A549 (cell line): Measurements from ENCODE around the gene NGEF. TPM values are rescaled to one million over a fixed set of nuclear protein-coding genes. Genes with fewer than 3 reads are reported as not detected.

Experiments
- ATAC-seq, 2 experiments: fragments of 200-7000 bp in 1 of 2; fragments of >200 bp in 1 of 2; cut with Nextera tagmentation in 1 of 2; cut with Tn5 transposase in 1 of 2; 3 replicates each; pipeline versions ENCODE4 v1.8.0 to v1.9.1; 2018 to 2020; ENCODE audit warnings: mild to moderate bottlenecking in 1 of 2, moderate library complexity in 1 of 2
- CTCF ChIA-PET: fragments of 300-600 bp; sonication (Branson Sonifier 250); formaldehyde crosslinking; extraction: SDS; loops from one replicate; lab custom pipeline; 2021; ENCODE audit warnings: antibody characterized with exemption, inconsistent platforms; lab: Yijun Ruan, JAX
- POLR2A ChIA-PET: fragments of 350-600 bp; formaldehyde crosslinking; extraction: SDS; loops from one replicate; lab custom pipeline; 2021; ENCODE audit warnings: antibody characterized with exemption, inconsistent platforms; lab: Yijun Ruan, JAX
- DNase-seq, 2 experiments: peaks; one replicate each; pipeline versions ENCODE4 v3.0.0 to v3.0.0-alpha.2; 2011 to 2016; ENCODE audit warnings: low read depth in 1 of 2, low spot score in 1 of 2
- FAIRE-seq: peaks from 2 replicates; lab custom pipeline; 2011; peaks lifted over from hg19 to GRCh38; lab: Jason Lieb, UNC
- H3K27ac ChIP-seq, 2 experiments: fragments of >200 bp; sonication (Bioruptor Twin); formaldehyde crosslinking; 3 replicates each; pipeline ENCODE4 v1.5.1; 2016 to 2017
- H3K4me1 ChIP-seq: fragments of >200 bp; sonication (Bioruptor Twin); formaldehyde crosslinking; 3 replicates; pipeline ENCODE4 v1.6.1; 2016
- H3K4me2 ChIP-seq: fragments of >200 bp; sonication (Bioruptor Twin); formaldehyde crosslinking; 3 replicates; pipeline ENCODE4 v1.6.1; 2016
- H3K4me3 ChIP-seq: fragments of >200 bp; sonication (Bioruptor Twin); formaldehyde crosslinking; 3 replicates; pipeline ENCODE4 v1.5.1; 2016
- H3K9me3 ChIP-seq: fragments of >200 bp; sonication (Bioruptor Twin); formaldehyde crosslinking; 3 replicates; pipeline ENCODE4 v1.6.1; 2016
- CBX2 ChIP-seq: fragments of 200-600 bp; sonication (generic); IDR thresholded peaks from 2 replicates; pipeline ENCODE4 v1.6.1; 2016; ENCODE audit warnings: low read depth, mild to moderate bottlenecking, borderline replicate concordance
- CEBPB ChIP-seq, 2 experiments: fragments of >200 bp in 1 of 2; sonication (Bioruptor Twin) in 1 of 2; formaldehyde crosslinking in 1 of 2; IDR thresholded peaks; 2 replicates each; pipeline ENCODE4 v1.6.1; 2012 to 2016
- CTCF ChIP-seq: fragments of >200 bp; sonication (Bioruptor Twin); formaldehyde crosslinking; IDR thresholded peaks from 3 replicates; pipeline ENCODE4 v1.5.1; 2016
- EHMT2 ChIP-seq: fragments of 200-600 bp; sonication (generic); IDR thresholded peaks from 2 replicates; pipeline ENCODE4 v1.6.1; 2016; ENCODE audit warnings: antibody characterized with exemption, low read depth, mild to moderate bottlenecking, moderate library complexity
- EP300 ChIP-seq, 2 experiments: fragments of >200 bp; sonication (Bioruptor Twin); formaldehyde crosslinking; IDR thresholded peaks; 2 replicates in 1 of 2; 3 replicates in 1 of 2; pipeline ENCODE4 v1.6.1; 2016 to 2017
- ESRRA ChIP-seq: fragments of 150-350 bp; IDR thresholded peaks from 2 replicates; pipeline ENCODE4 v1.6.1; 2014; ENCODE audit warnings: mild to moderate bottlenecking, low read length, borderline replicate concordance
- FOSL2 ChIP-seq, 2 experiments: fragments of 450-650 bp in 1 of 2; fragments of >200 bp in 1 of 2; sonication (Bioruptor Twin) in 1 of 2; formaldehyde crosslinking; IDR thresholded peaks; 2 replicates each; pipeline versions ENCODE4 v1.5.0 to v1.6.1; 2016 to 2020; ENCODE audit warnings: mild to moderate bottlenecking in 1 of 2, moderate library complexity in 1 of 2
- FOXS1 ChIP-seq: fragments of 250-450 bp; sonication (Bioruptor Pico); IDR thresholded peaks from 2 replicates; pipeline ENCODE4 v1.5.0; 2020; ENCODE audit warnings: mild to moderate bottlenecking, moderate library complexity
- GATA3 ChIP-seq: IDR thresholded peaks from 2 replicates; pipeline ENCODE4 v1.6.1; 2012; ENCODE audit warnings: borderline replicate concordance
- HEYL ChIP-seq: fragments of 250-450 bp; sonication (Bioruptor Pico); IDR thresholded peaks from 2 replicates; pipeline ENCODE4 v1.8.0; 2021; ENCODE audit warnings: mild to moderate bottlenecking, moderate library complexity
- MYC ChIP-seq: IDR thresholded peaks from 2 replicates; pipeline ENCODE4 v1.6.1; 2012; ENCODE audit warnings: mild to moderate bottlenecking, inconsistent platforms, low read length, improper control_type of control experiment, borderline replicate concordance
- PHF8 ChIP-seq: fragments of 200-600 bp; sonication (generic); IDR thresholded peaks from 2 replicates; pipeline ENCODE4 v1.6.1; 2016; ENCODE audit warnings: low read depth, mild to moderate bottlenecking, antibody characterized with exemption, moderate library complexity, borderline replicate concordance
- POLR2A ChIP-seq: IDR thresholded peaks from 2 replicates; pipeline ENCODE4 v1.6.1; 2012; ENCODE audit warnings: mild to moderate bottlenecking, low read length
- POLR2AphosphoS2 ChIP-seq: conservative IDR thresholded peaks from 2 replicates; pipeline ENCODE4 v1.6.1; 2012; ENCODE audit warnings: low read length, improper control_type of control experiment, inconsistent platforms
- RAD21 ChIP-seq, 2 experiments: fragments of >200 bp in 1 of 2; sonication (Bioruptor Twin) in 1 of 2; formaldehyde crosslinking in 1 of 2; IDR thresholded peaks in 1 of 2; conservative IDR thresholded peaks in 1 of 2; 2 replicates in 1 of 2; 3 replicates in 1 of 2; pipeline ENCODE4 v1.6.1; 2012 to 2018; ENCODE audit warnings: inconsistent platforms in 1 of 2
- RARB ChIP-seq: fragments of 250-450 bp; sonication (Bioruptor Pico); IDR thresholded peaks from 2 replicates; pipeline ENCODE4 v1.8.0; 2021; ENCODE audit warnings: mild to moderate bottlenecking, moderate library complexity
- RFX5 ChIP-seq: fragments of 450-650 bp; IDR thresholded peaks from 2 replicates; pipeline ENCODE4 v1.7.1; 2014; ENCODE audit warnings: antibody characterized with exemption, mild to moderate bottlenecking, moderate library complexity
- TP53 ChIP-seq: fragments of 250-450 bp; sonication (Bioruptor Pico); IDR thresholded peaks from 2 replicates; pipeline ENCODE4 v1.5.0; 2021; ENCODE audit warnings: mild to moderate bottlenecking, moderate library complexity
- USF2 ChIP-seq: fragments of 450-650 bp; IDR thresholded peaks from 2 replicates; pipeline ENCODE4 v1.6.1; 2014; ENCODE audit warnings: antibody characterized with exemption
- ZFP36 ChIP-seq: fragments of 450-650 bp; IDR thresholded peaks from 2 replicates; pipeline ENCODE4 v1.6.1; 2014; ENCODE audit warnings: borderline replicate concordance; ENCODE audit not compliant: partially characterized antibody
- WGBS: methylation state at CpG from one replicate; pipeline ENCODE4 v1.1.6; 2017; ENCODE audit errors: missing lambda C conversion rate; 5-methylcytosine and 5-hydroxymethylcytosine counted together
- polyA plus RNA-seq, 4 experiments: library from polyadenylated mRNA; depleted of rRNA in 3 of 4; stranded (reverse); fragments of >200 nt; fragmentation: RNase III in 1 of 4; extraction: RNeasy Plus Mini Kit Qiagen cat#74134 plus additional on column Dnase treatment in 1 of 4; gene quantifications; 2 replicates in 3 of 4; 3 replicates in 1 of 4; pipeline ENCODE4 v1.2.3, GENCODE V29; 2011 to 2017
- TF ChIP-seq, protein P1 (sequence below): fragments of >200 bp; sonication (Bioruptor Twin); formaldehyde crosslinking; IDR thresholded peaks from 3 replicates; pipeline ENCODE4 v1.6.1; 2016
- TF ChIP-seq, protein P2 (sequence below): fragments of 250-450 bp; sonication (Bioruptor Pico); IDR thresholded peaks from 2 replicates; pipeline ENCODE4 v1.5.0; 2020; ENCODE audit warnings: low read depth, mild to moderate bottlenecking, moderate library complexity
- TF ChIP-seq, protein P3 (sequence below): IDR thresholded peaks from 2 replicates; pipeline ENCODE4 v1.6.1; 2012
- TF ChIP-seq, protein P4 (sequence below): IDR thresholded peaks from 2 replicates; pipeline ENCODE4 v1.6.1; 2012; ENCODE audit warnings: low read depth, borderline replicate concordance
- TF ChIP-seq, protein P5 (sequence below): fragments of 250-450 bp; sonication (Bioruptor Pico); IDR thresholded peaks from 2 replicates; pipeline ENCODE4 v1.5.0; 2021; ENCODE audit warnings: mild to moderate bottlenecking, moderate library complexity, borderline replicate concordance

Gene NGEF
- polyA plus RNA-seq, 2 of the 4 experiments (the other 2 are of a cell fraction), result 8.1 to 9.7 TPM

GRCh38 chr2:232954691-232955090 lies 58.4 kb downstream of the NGEF start:
- H3K4me2 ChIP-seq, result no peak overlapping the region
- peaks cover 6% of the 10 kb centered on the region; the same call in 1 of the 3 replicates for H3K4me1 ChIP-seq
- no peak overlapping the region for H3K27ac ChIP-seq
- FAIRE-seq, result no peak
- no peak overlapping the region for H3K4me3 ChIP-seq
- POLR2A ChIA-PET, result no interaction called here
- TF ChIP-seq EP300 (IDR thresholded peaks at IDR 0.05) (no peak), ESRRA (no peak), EHMT2 (no peak), MYC (no peak), ZFP36 (no peak), HEYL (CRISPR knock-in tag) (no peak), FOSL2 (IDR thresholded peaks at IDR 0.05) (no peak), FOSL2 (CRISPR knock-in tag; IDR thresholded peaks at IDR 0.05) (no peak), USF2 (no peak)
- TF ChIP-seq, protein P1, sequence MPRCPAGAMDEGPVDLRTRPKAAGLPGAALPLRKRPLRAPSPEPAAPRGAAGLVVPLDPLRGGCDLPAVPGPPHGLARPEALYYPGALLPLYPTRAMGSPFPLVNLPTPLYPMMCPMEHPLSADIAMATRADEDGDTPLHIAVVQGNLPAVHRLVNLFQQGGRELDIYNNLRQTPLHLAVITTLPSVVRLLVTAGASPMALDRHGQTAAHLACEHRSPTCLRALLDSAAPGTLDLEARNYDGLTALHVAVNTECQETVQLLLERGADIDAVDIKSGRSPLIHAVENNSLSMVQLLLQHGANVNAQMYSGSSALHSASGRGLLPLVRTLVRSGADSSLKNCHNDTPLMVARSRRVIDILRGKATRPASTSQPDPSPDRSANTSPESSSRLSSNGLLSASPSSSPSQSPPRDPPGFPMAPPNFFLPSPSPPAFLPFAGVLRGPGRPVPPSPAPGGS, result no peak
- TF ChIP-seq, protein P2, sequence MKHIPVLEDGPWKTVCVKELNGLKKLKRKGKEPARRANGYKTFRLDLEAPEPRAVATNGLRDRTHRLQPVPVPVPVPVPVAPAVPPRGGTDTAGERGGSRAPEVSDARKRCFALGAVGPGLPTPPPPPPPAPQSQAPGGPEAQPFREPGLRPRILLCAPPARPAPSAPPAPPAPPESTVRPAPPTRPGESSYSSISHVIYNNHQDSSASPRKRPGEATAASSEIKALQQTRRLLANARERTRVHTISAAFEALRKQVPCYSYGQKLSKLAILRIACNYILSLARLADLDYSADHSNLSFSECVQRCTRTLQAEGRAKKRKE (CRISPR knock-in tag), result no peak
- TF ChIP-seq, protein P3, sequence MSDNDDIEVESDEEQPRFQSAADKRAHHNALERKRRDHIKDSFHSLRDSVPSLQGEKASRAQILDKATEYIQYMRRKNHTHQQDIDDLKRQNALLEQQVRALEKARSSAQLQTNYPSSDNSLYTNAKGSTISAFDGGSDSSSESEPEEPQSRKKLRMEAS, result no peak
- no peak for ATAC-seq
- CTCF ChIA-PET, result interaction anchor here (0.7 to 0.9 kb wide), 2 partner anchors 10 to 74 kb away, joined by 3 read pairs; no protein-coding TSS in a partner anchor
- no peaks in the 10 kb centered on the region for H3K9me3 ChIP-seq
- DNase-seq, result no peak
- WGBS, result 92% methylated on average over 10 of the region's 10 CpGs

- H3K4me2 ChIP-seq, result peak overlapping the region; percentile 9
- no peak for TF ChIP-seq CTCF
- TF ChIP-seq CBX2, result no peak
- no peak for TF ChIP-seq GATA3
- TF ChIP-seq ESRRA, result no peak
- no peak for TF ChIP-seq PHF8
- no peak for FAIRE-seq
- H3K4me3 ChIP-seq, result no peak overlapping the region
- no peaks in the 10 kb centered on the region for H3K9me3 ChIP-seq
- ATAC-seq, result peak; percentile 68 to 86; a peak in 4 of 6 replicates
- 0 out of 6 replicates have a peak overlapping the region, but pooled peaks of 1 of the 2 experiments have one; percentile 9 for H3K27ac ChIP-seq
- peaks cover 6% of the 10 kb centered on the region; the same call in 1 of the 3 replicates for H3K4me1 ChIP-seq
- POLR2A ChIA-PET, result no interaction called here
- 41% methylated on average over 7 of the region's 7 CpGs for WGBS
- DNase-seq, result peak in 1 of 2 experiments; percentile 31
- CTCF ChIA-PET, result interaction anchor here (0.6 kb wide), 1 partner anchor 102 kb away, joined by 3 read pairs; no protein-coding TSS in a partner anchor
Observed at GRCh38 chr2:232951891-232952290, 61.2 kb downstream of the NGEF start.

DNA sequence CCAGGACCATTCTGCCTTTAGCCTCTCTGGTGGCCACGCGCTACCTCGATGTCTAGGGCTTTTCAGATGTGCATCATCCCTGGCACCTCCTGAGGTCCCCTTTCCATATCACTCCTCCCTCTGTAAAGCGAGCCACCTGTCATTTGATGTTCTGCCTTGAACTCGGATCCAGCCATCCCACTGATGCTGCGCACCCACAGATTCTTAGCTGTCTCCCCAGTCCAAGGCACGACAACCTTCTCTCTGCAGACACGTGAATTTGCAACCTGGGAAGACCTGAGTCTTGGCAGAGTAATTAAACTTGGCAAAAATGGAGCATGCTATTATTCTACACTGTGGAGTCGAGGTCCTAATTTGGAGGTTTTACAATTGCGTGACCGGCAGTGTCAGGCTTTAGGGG lies 61.9 kb downstream of the NGEF start:
- FAIRE-seq (no peak), DNase-seq (no peak), ATAC-seq (peak; percentile 28 to 30; a peak in 2 of 6 replicates)
- no peak overlapping the region for H3K27ac ChIP-seq
- ChIA-PET POLR2A (no interaction called here), CTCF (no interaction called here)
- H3K4me1 ChIP-seq, result peaks cover 6% of the 10 kb centered on the region; the same call in 1 of the 3 replicates
- no peak overlapping the region for H3K4me2 ChIP-seq
- H3K9me3 ChIP-seq, result no peaks in the 10 kb centered on the region
- H3K4me3 ChIP-seq, result no peak overlapping the region
- WGBS, result 86% methylated on average over 11 of the region's 11 CpGs
- no peak for TF ChIP-seq RAD21 (conservative IDR thresholded peaks at IDR 0.05 in 1 of 2, IDR thresholded peaks at IDR 0.05 in 1 of 2)
- TF ChIP-seq, protein P4, sequence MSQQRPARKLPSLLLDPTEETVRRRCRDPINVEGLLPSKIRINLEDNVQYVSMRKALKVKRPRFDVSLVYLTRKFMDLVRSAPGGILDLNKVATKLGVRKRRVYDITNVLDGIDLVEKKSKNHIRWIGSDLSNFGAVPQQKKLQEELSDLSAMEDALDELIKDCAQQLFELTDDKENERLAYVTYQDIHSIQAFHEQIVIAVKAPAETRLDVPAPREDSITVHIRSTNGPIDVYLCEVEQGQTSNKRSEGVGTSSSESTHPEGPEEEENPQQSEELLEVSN, result no peak
- no peak for TF ChIP-seq POLR2AphosphoS2
- TF ChIP-seq CEBPB (IDR thresholded peaks at IDR 0.05), result no peak
- TF ChIP-seq, protein P5, sequence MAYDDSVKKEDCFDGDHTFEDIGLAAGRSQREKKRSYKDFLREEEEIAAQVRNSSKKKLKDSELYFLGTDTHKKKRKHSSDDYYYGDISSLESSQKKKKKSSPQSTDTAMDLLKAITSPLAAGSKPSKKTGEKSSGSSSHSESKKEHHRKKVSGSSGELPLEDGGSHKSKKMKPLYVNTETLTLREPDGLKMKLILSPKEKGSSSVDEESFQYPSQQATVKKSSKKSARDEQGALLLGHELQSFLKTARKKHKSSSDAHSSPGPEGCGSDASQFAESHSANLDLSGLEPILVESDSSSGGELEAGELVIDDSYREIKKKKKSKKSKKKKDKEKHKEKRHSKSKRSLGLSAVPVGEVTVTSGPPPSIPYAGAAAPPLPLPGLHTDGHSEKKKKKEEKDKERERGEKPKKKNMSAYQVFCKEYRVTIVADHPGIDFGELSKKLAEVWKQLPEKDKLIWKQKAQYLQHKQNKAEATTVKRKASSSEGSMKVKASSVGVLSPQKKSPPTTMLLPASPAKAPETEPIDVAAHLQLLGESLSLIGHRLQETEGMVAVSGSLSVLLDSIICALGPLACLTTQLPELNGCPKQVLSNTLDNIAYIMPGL (CRISPR knock-in tag), result no peak
- TF ChIP-seq RFX5, result no peak
- no peak for TF ChIP-seq TP53
- no peak for TF ChIP-seq RARB (CRISPR knock-in tag)
- no peak for TF ChIP-seq FOSL2 (IDR thresholded peaks at IDR 0.05)
- TF ChIP-seq FOSL2 (CRISPR knock-in tag; IDR thresholded peaks at IDR 0.05), result no peak
- no peak for TF ChIP-seq FOXS1 (CRISPR knock-in tag)
- TF ChIP-seq POLR2A, result no peak
- no peak for TF ChIP-seq ESRRA
